GM12878 (cell line): Measurements from ENCODE around the gene RPS3. TPM values are rescaled to one million over a fixed set of nuclear protein-coding genes. Genes with fewer than 3 reads are reported as not detected.

ENCODE experiments used
- ATAC-seq: fragments of 200-7000 bp; cut with Tn5 transposase; 3 replicates; pipeline ENCODE4 v1.9.1; 2020; ENCODE audit warnings: mild to moderate bottlenecking, moderate library complexity
- BruUV-seq: library from RNA; stranded (reverse); fragments of 400-500 nt; replicated peaks from 2 replicates; lab custom pipeline; 2021; lab: Mats Ljungman, UMichigan
- CTCF ChIA-PET: fragments of 300-600 bp; sonication (Branson Sonifier 250); formaldehyde crosslinking; extraction: SDS; loops from one replicate; lab custom pipeline; 2021; ENCODE audit warnings: inconsistent platforms; lab: Yijun Ruan, JAX
- POLR2A ChIA-PET: fragments of 350-600 bp; formaldehyde crosslinking; extraction: SDS; loops from one replicate; lab custom pipeline; 2021; ENCODE audit warnings: inconsistent platforms; lab: Charles Lee
- RAD21 ChIA-PET: fragments of 300-600 bp; sonication (Branson Sonifier 250); formaldehyde crosslinking; loops from one replicate; lab custom pipeline; 2023; ENCODE audit warnings: antibody characterized with exemption; ENCODE audit not compliant: unreplicated experiment; lab: Charles Lee
- SMC1A ChIA-PET: fragments of 300-600 bp; sonication (Branson Sonifier 250); formaldehyde crosslinking; loops from one replicate; lab custom pipeline; 2023; ENCODE audit not compliant: unreplicated experiment, uncharacterized antibody; lab: Charles Lee
- DNase-seq: peaks from one replicate; pipeline ENCODE4 v3.0.0-alpha.2; 2011; ENCODE audit warnings: low read depth, low spot score
- FAIRE-seq: peaks from 3 replicates; lab custom pipeline; 2011; peaks lifted over from hg19 to GRCh38; lab: Jason Lieb, UNC
- H2AFZ ChIP-seq: 2 replicates; pipeline ENCODE4 v1.6.0; 2011; ENCODE audit warnings: low read depth, low read length, control low read depth; ENCODE audit not compliant: control insufficient read depth
- H3K27ac ChIP-seq: 2 replicates; pipeline ENCODE4 v1.5.1; 2011; ENCODE audit warnings: control low read depth; ENCODE audit not compliant: control insufficient read depth, insufficient read depth
- H3K27me3 ChIP-seq, 2 experiments: replicated peaks in 1 of 2; 2 replicates each; pipeline versions ENCODE4 v1.6.0 to v1.6.1; 2011; ENCODE audit warnings: low read length in 1 of 2; ENCODE audit not compliant: control insufficient read depth in 2 of 2, insufficient read depth in 2 of 2
- H3K36me3 ChIP-seq, 2 experiments: 2 replicates each; pipeline ENCODE4 v1.5.1; 2011; ENCODE audit warnings: low read length in 1 of 2; ENCODE audit not compliant: control insufficient read depth in 2 of 2, insufficient read depth in 2 of 2
- H3K4me1 ChIP-seq: 2 replicates; pipeline ENCODE4 v1.6.1; 2011; ENCODE audit warnings: mild to moderate bottlenecking, low read length, moderate library complexity, mixed read lengths; ENCODE audit not compliant: control insufficient read depth, insufficient read depth
- H3K4me2 ChIP-seq: 2 replicates; pipeline ENCODE4 v1.6.0; 2011; ENCODE audit warnings: control low read depth; ENCODE audit not compliant: control insufficient read depth, insufficient read depth
- H3K4me3 ChIP-seq: fragments of 200-600 bp; sonication (generic); 2 replicates; pipeline ENCODE4 v1.5.1; 2016
- H3K79me2 ChIP-seq: 2 replicates; pipeline ENCODE4 v1.6.0; 2011; ENCODE audit warnings: low read length; ENCODE audit not compliant: control insufficient read depth, insufficient read depth
- H3K9ac ChIP-seq: 2 replicates; pipeline ENCODE4 v1.8.0; 2011; ENCODE audit warnings: low read length, control low read depth, mixed read lengths; ENCODE audit not compliant: control insufficient read depth, insufficient read depth
- H3K9me3 ChIP-seq: replicated peaks from 3 replicates; pipeline ENCODE4 v1.5.1; 2011; ENCODE audit warnings: mild to moderate bottlenecking, low read length; ENCODE audit not compliant: control insufficient read depth, insufficient read depth
- H4K20me1 ChIP-seq: 2 replicates; pipeline ENCODE4 v1.6.0; 2011; ENCODE audit not compliant: control insufficient read depth, insufficient read depth
- BRCA1 ChIP-seq: IDR thresholded peaks from 2 replicates; pipeline ENCODE4 v1.6.1; 2011; ENCODE audit warnings: low read depth, low read length, improper control_type of control experiment
- KAT2A ChIP-seq: conservative IDR thresholded peaks from 2 replicates; pipeline ENCODE4 v1.6.1; 2011; ENCODE audit warnings: low read depth, low read length; ENCODE audit not compliant: control insufficient read depth
- MXI1 ChIP-seq: fragments of 150-350 bp; IDR thresholded peaks from 2 replicates; pipeline ENCODE4 v1.6.1; 2011; ENCODE audit warnings: low read depth, mild to moderate bottlenecking, inconsistent platforms, low read length, improper control_type of control experiment
- WGBS: methylation state at CpG from one replicate; pipeline ENCODE4 v1.1.6; 2016; ENCODE audit warnings: low lambda C conversion rate; ENCODE audit not compliant: insufficient replicate concordance, insufficient coverage; ENCODE audit errors: missing lambda C conversion rate; 5-methylcytosine and 5-hydroxymethylcytosine counted together
- in situ Hi-C: fragments of 300-500 bp; cut with MboI; formaldehyde crosslinking; loops from 9 replicates; pipeline ENCODE4 v1.14.3; 2018; ENCODE audit warnings: mixed read lengths
- intact Hi-C: fragments of 100-400 bp; cut with micrococcal nuclease; formaldehyde crosslinking; loops from one replicate; pipeline ENCODE4 v1.14.2; 2022; ENCODE audit not compliant: unreplicated experiment
- polyA plus RNA-seq, 11 experiments: library from polyadenylated mRNA; depleted of rRNA in 4 of 11; unstranded in 6 of 11; stranded (reverse) in 5 of 11; fragments of >200 nt; fragmentation: Nextera tagmentation in 4 of 11; fragmentation: Illumina TruSeq in 1 of 11; extraction: Ambion mirVana in 4 of 11; extraction: Trizol in 1 of 11; gene quantifications; 1 replicate in 1 of 11; 2 replicates in 10 of 11; pipeline versions ENCODE4 v1.2.1 to v1.2.3, GENCODE V29; 2011 to 2016; ENCODE audit warnings: inconsistent platforms in 2 of 11, missing spikeins in 2 of 11, low read depth in 1 of 11
- total RNA-seq, 4 experiments: library from RNA; depleted of rRNA in 3 of 4; stranded (reverse); fragments of >200 nt in 3 of 4; fragmentation: Illumina TruSeq in 1 of 4; extraction: Trizol in 1 of 4; gene quantifications; 2 replicates each; pipeline versions ENCODE4 v1.2.1 to v1.2.3, GENCODE V29; 2013 to 2021
- TF ChIP-seq, protein P1 (sequence below): IDR thresholded peaks from 2 replicates; pipeline ENCODE4 v1.6.1; 2012; ENCODE audit warnings: improper control_type of control experiment, low read depth, low read length; ENCODE audit not compliant: insufficient replicate concordance
- TF ChIP-seq, protein P2 (sequence below): fragments of 450-650 bp; IDR thresholded peaks from 2 replicates; pipeline ENCODE4 v1.6.1; 2018; ENCODE audit warnings: borderline replicate concordance, mild to moderate bottlenecking; ENCODE audit not compliant: partially characterized antibody

Gene RPS3
- total and polyA plus RNA-seq, 10 of the 15 experiments (the other 5 are each of a cell fraction or from before 2014, with no cell fraction given), result 2,127 to 9,556 (median 4,327) TPM

DNA sequence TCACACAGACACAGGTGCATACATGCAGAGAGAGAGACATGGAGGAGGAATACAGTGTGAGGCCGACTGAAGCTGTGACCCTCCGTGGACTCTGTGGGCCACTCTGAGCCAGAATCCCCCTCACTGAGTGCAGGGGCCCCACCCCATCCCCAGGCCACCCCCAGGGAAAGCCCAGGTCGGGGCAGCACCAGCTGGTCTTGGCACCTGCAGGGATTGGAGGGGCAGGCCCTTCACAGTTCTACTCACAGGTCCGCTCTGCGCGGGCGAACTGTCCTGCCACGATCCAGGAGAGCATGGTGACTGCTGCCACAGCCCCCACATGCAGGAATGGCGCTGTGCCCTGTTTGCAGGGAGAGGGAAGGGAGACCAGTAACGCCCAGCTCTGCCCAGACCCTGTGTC, 50.0 kb downstream of the RPS3 start:
- ChIA-PET RAD21 (no interaction called here), SMC1A (no interaction called here), POLR2A (no interaction called here), CTCF (interaction anchor here (1.1 to 1.4 kb wide), 2 partner anchors 60 to 104 kb away, joined by 3 to 6 read pairs; no protein-coding TSS in a partner anchor)
- intact Hi-C loops (loop anchor here (10.0 kb wide), 1 partner anchor 256 kb away; no protein-coding TSS in a partner anchor), in situ Hi-C loops (loop anchor here (5.0 kb wide), 1 partner anchor 83 kb away; no protein-coding TSS in a partner anchor)
- DNase-seq (no peak), ATAC-seq (no peak), FAIRE-seq (no peak)
- 51% methylated on average over 10 of the region's 10 CpGs for WGBS
- Histone ChIP-seq H3K4me1 (no peaks in the 10 kb centered on the region), H3K9ac (no peak overlapping the region), H3K9me3 (no peaks in the 10 kb centered on the region; the same call in 2 of the 3 replicates), H3K36me3 (no peaks in the 10 kb centered on the region), H3K79me2 (no peaks in the 10 kb centered on the region), H3K4me3 (no peak overlapping the region), H3K27me3 (no peaks in the 10 kb centered on the region), H3K27ac (no peak overlapping the region), H2AFZ (no peak overlapping the region), H3K4me2 (no peak overlapping the region), H4K20me1 (no peaks in the 10 kb centered on the region; the same call in 1 of the 2 replicates)
- TF ChIP-seq MXI1 (no peak), BRCA1 (no peak), KAT2A (no peak)
- TF ChIP-seq, protein P1, sequence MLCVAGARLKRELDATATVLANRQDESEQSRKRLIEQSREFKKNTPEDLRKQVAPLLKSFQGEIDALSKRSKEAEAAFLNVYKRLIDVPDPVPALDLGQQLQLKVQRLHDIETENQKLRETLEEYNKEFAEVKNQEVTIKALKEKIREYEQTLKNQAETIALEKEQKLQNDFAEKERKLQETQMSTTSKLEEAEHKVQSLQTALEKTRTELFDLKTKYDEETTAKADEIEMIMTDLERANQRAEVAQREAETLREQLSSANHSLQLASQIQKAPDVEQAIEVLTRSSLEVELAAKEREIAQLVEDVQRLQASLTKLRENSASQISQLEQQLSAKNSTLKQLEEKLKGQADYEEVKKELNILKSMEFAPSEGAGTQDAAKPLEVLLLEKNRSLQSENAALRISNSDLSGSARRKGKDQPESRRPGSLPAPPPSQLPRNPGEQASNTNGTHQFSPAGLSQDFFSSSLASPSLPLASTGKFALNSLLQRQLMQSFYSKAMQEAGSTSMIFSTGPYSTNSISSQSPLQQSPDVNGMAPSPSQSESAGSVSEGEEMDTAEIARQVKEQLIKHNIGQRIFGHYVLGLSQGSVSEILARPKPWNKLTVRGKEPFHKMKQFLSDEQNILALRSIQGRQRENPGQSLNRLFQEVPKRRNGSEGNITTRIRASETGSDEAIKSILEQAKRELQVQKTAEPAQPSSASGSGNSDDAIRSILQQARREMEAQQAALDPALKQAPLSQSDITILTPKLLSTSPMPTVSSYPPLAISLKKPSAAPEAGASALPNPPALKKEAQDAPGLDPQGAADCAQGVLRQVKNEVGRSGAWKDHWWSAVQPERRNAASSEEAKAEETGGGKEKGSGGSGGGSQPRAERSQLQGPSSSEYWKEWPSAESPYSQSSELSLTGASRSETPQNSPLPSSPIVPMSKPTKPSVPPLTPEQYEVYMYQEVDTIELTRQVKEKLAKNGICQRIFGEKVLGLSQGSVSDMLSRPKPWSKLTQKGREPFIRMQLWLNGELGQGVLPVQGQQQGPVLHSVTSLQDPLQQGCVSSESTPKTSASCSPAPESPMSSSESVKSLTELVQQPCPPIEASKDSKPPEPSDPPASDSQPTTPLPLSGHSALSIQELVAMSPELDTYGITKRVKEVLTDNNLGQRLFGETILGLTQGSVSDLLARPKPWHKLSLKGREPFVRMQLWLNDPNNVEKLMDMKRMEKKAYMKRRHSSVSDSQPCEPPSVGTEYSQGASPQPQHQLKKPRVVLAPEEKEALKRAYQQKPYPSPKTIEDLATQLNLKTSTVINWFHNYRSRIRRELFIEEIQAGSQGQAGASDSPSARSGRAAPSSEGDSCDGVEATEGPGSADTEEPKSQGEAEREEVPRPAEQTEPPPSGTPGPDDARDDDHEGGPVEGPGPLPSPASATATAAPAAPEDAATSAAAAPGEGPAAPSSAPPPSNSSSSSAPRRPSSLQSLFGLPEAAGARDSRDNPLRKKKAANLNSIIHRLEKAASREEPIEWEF, result no peak
- TF ChIP-seq, protein P2, sequence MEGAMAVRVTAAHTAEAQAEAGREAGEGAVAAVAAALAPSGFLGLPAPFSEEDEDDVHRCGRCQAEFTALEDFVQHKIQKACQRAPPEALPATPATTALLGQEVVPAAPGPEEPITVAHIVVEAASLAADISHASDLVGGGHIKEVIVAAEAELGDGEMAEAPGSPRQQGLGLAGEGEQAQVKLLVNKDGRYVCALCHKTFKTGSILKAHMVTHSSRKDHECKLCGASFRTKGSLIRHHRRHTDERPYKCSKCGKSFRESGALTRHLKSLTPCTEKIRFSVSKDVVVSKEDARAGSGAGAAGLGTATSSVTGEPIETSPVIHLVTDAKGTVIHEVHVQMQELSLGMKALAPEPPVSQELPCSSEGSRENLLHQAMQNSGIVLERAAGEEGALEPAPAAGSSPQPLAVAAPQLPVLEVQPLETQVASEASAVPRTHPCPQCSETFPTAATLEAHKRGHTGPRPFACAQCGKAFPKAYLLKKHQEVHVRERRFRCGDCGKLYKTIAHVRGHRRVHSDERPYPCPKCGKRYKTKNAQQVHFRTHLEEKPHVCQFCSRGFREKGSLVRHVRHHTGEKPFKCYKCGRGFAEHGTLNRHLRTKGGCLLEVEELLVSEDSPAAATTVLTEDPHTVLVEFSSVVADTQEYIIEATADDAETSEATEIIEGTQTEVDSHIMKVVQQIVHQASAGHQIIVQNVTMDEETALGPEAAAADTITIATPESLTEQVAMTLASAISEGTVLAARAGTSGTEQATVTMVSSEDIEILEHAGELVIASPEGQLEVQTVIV, result no peak
- no TSS peak for BruUV-seq
